Nephron (organoid): ENCODE data around the gene SSC4D.
"Not testable (repeated sequence)": the region's sequence is repeated elsewhere in the genome, so short reads cannot be mapped to it uniquely, and the experiment has no call there.

Experiments
- H3K27ac Mint-ChIP-seq, 3 experiments: 2 replicates each; pipeline ENCODE4 v1.8.0; 2020; ENCODE audit warnings: mixed read lengths in 3 of 3, mild to moderate bottlenecking in 2 of 3, moderate library complexity in 1 of 3
- H3K27me3 Mint-ChIP-seq: 2 replicates; pipeline ENCODE4 v1.8.0; 2021; ENCODE audit warnings: low read depth, mild to moderate bottlenecking, moderate library complexity, mixed read lengths
- H3K36me3 Mint-ChIP-seq: 2 replicates; pipeline ENCODE4 v1.8.0; 2020; ENCODE audit warnings: low read depth, mixed read lengths
- H3K4me1 Mint-ChIP-seq: 2 replicates; pipeline ENCODE4 v1.8.0; 2020; ENCODE audit warnings: mixed read lengths
- H3K4me3 Mint-ChIP-seq, 3 experiments: 2 replicates each; pipeline ENCODE4 v1.8.0; 2020; ENCODE audit warnings: mild to moderate bottlenecking in 3 of 3, mixed read lengths in 3 of 3, moderate library complexity in 2 of 3
- H3K9me3 Mint-ChIP-seq: 2 replicates; pipeline ENCODE4 v1.8.0; 2020; ENCODE audit warnings: mixed read lengths
- TF ChIP-seq, protein P1 (sequence below), 3 experiments: fragments of 200-600 bp; sonication (generic); IDR thresholded peaks; one replicate each; pipeline ENCODE4 v1.5.0; 2021; ENCODE audit warnings: antibody characterized with exemption in 3 of 3; ENCODE audit not compliant: unreplicated experiment in 3 of 3

Gene SSC4D

DNA sequence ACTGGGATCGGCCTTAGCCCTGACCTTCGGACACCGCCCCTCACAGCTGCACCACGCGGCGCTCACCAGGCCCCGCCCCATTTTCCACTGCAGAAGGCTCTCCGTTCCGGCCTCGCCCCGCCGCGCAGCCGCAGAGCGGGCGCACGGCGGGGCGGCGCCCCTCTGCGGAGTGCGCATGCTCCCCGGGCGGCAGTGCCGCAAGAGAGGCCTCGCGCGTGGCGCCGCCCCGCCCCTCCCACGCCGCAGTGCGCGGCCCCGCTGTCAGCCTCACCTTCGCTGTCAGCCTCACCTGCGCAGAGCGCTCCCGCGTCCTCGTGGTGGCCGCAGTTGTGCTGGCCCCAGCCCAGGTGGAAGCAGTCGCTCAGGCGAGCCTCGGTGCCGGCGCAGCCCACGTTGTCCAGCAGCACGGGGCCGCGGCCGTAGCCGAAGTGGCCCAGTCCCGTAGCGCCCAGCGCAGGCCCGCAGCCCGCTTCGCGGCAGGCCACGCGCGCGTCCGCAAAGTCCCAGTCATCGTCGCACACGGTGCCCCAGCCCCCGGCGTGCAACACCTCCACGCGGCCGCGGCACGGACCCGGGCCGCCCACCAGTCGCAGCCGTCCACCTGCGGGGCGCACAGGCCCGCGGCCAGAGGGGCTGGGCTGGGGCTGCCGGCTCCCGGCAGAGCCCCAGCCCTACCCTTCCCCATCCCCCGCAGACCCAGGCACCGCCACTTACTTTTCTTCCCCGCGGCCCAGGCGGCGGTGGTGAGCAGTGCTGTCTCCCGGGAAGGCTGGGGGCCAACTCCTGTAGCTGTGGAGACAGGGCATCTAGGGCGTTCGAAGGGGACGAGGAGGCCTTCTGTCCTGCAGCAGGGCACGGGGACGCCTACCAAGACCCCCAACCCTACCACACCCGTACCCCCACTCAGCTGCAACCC is 16.1 kb downstream of the SSC4D start:
- Mint-ChIP-seq H3K4me1 (peaks cover 18% of the 10 kb centered on the region), H3K27me3 (peaks cover 6% of the 10 kb centered on the region), H3K27ac (peak overlapping the region; percentile 82 to 93 (median 93)), H3K4me3 (peak overlapping the region; percentile 85 to 90 (median 90)), H3K9me3 (no peaks in the 10 kb centered on the region), H3K36me3 (no peaks in the 10 kb centered on the region)
- TF ChIP-seq, protein P1, sequence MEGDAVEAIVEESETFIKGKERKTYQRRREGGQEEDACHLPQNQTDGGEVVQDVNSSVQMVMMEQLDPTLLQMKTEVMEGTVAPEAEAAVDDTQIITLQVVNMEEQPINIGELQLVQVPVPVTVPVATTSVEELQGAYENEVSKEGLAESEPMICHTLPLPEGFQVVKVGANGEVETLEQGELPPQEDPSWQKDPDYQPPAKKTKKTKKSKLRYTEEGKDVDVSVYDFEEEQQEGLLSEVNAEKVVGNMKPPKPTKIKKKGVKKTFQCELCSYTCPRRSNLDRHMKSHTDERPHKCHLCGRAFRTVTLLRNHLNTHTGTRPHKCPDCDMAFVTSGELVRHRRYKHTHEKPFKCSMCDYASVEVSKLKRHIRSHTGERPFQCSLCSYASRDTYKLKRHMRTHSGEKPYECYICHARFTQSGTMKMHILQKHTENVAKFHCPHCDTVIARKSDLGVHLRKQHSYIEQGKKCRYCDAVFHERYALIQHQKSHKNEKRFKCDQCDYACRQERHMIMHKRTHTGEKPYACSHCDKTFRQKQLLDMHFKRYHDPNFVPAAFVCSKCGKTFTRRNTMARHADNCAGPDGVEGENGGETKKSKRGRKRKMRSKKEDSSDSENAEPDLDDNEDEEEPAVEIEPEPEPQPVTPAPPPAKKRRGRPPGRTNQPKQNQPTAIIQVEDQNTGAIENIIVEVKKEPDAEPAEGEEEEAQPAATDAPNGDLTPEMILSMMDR (IDR thresholded peaks at IDR 0.05; ENCODE audit: unreplicated experiment in 3 of 3): no peak

DNA sequence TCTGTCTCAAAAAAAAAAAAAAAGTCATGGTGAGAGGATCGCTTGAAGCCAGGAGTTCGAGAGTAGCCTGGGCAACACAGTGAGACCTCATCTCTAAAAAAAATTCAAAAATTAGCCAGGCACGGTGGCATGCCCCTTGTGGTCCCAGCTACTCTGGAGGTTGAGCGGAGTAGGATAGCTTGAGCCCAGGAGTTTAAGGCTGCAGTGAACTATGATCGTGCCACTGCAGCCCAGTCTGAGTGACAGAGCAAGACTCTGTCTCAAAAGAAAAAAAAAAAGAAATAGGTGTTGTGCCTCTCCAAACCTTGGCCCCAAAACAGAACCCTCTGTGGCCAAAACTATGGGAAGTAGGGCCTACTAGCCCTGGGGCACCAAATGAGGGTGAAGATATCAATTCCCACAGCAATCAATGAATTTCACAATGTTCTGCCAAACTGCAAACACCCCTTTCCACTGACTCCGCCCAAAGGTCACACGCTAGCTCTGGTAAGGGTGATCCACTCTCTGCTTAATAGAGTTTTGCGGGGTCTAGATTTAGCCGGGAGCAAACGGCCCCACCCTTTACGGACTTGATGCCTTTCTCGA is 16.9 kb downstream of the SSC4D start:
- H3K4me3 Mint-ChIP-seq: peak overlapping the region; percentile 85 to 90 (median 90)
- H3K36me3 Mint-ChIP-seq: no peaks in the 10 kb centered on the region
- H3K27me3 Mint-ChIP-seq: peaks cover 3% of the 10 kb centered on the region
- TF ChIP-seq, protein P1 (IDR thresholded peaks at IDR 0.05; ENCODE audit: unreplicated experiment in 3 of 3): no peak
- H3K27ac Mint-ChIP-seq: peak overlapping the region; percentile 82 to 93 (median 93)
- H3K9me3 Mint-ChIP-seq: no peaks in the 10 kb centered on the region
- peaks cover 13% of the 10 kb centered on the region for H3K4me1 Mint-ChIP-seq

DNA sequence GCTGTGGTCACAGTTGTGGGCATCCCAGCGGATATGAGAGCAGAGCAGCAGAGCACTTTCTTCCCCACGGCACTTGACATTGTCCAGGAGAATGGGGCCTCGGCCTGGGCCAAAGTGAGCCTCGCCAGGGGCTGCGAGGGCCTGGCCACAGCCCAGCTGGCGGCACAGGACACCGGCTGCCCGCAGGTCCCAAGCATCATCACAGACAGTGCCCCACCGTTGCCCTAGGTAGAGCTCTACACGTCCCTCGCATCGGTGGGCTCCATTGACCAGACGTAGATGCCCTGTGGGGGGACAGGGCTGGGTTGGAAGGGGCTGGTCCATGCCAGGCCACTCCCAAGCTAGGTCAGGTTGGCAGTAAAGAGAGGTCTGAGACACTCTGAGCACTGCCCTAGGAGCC is 19.4 kb downstream of the SSC4D start:
- H3K27ac Mint-ChIP-seq: peak overlapping the region in 1 of 3 experiments; percentile 46
- TF ChIP-seq, protein P1 (IDR thresholded peaks at IDR 0.05; ENCODE audit: unreplicated experiment in 3 of 3): no peak
- H3K36me3 Mint-ChIP-seq: no peaks in the 10 kb centered on the region
- H3K9me3 Mint-ChIP-seq: no peaks in the 10 kb centered on the region
- H3K4me1 Mint-ChIP-seq: peaks cover 5% of the 10 kb centered on the region
- H3K4me3 Mint-ChIP-seq: peak overlapping the region; percentile 21 to 34 (median 26)
- H3K27me3 Mint-ChIP-seq: peaks cover 3% of the 10 kb centered on the region

DNA sequence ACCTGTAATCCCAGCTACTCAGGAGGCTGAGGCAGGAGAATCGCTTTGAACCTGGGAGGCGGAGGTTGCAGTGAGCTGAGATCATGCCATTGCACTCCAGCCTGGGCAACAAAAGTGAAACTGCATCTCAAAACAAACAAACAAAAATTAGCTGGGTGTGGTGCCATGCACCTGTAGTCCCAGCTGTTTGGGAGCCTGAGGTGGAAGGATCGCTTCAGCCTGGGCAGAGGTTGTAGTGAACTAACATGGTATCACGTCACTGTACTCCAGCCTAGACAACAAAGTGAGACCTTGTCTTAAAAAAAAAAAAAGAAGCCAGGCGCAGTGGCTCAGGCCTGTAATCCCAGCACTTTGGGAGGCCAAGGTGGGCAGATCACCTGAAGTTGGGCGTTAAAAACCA is 21.7 kb downstream of the SSC4D start:
- not testable (repeated sequence) for H3K27ac Mint-ChIP-seq, H3K36me3 Mint-ChIP-seq, H3K4me1 Mint-ChIP-seq, H3K9me3 Mint-ChIP-seq, H3K27me3 Mint-ChIP-seq, H3K4me3 Mint-ChIP-seq

DNA sequence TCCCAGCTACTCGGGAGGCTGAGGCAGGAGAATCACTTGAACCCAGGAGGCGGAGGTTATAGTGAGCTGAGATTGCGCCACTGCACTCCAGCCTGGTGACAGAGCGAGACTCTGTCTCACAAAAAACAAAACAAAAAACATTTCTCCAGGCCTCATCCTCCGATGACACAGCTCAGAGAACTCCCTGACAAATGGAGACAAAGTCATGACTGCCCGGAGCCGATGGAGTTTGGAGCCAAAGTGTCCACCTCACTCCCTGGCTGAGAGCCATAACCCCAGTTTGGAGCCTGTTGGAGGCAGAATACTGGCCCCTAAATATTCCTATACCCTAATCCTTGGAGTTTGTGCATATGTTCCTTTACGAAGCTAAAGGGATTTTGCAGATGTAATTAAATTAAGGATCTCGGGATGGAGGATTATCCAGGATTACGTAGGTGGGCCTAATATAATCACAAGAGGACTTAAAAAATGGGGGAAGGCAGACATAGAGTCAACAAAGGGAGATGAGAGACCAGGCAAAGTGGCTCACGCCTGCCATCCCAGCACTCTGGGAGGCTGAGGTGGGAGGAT is 22.7 kb downstream of the SSC4D start:
- no peaks in the 10 kb centered on the region for H3K36me3 Mint-ChIP-seq
- no peaks in the 10 kb centered on the region for H3K27me3 Mint-ChIP-seq
- TF ChIP-seq, protein P1 (IDR thresholded peaks at IDR 0.05; ENCODE audit: unreplicated experiment in 3 of 3): no peak
- H3K4me1 Mint-ChIP-seq: no peaks in the 10 kb centered on the region
- no peaks in the 10 kb centered on the region for H3K9me3 Mint-ChIP-seq
- H3K27ac Mint-ChIP-seq: peak overlapping the region in 1 of 3 experiments; percentile 62
- no peak overlapping the region for H3K4me3 Mint-ChIP-seq
